ENCODE results near the gene SH3RF3.
"Not testable (repeated sequence)": the region's sequence is repeated elsewhere in the genome, so short reads cannot be mapped to it uniquely, and the experiment has no call there.

The SH3RF3 gene

DNA sequence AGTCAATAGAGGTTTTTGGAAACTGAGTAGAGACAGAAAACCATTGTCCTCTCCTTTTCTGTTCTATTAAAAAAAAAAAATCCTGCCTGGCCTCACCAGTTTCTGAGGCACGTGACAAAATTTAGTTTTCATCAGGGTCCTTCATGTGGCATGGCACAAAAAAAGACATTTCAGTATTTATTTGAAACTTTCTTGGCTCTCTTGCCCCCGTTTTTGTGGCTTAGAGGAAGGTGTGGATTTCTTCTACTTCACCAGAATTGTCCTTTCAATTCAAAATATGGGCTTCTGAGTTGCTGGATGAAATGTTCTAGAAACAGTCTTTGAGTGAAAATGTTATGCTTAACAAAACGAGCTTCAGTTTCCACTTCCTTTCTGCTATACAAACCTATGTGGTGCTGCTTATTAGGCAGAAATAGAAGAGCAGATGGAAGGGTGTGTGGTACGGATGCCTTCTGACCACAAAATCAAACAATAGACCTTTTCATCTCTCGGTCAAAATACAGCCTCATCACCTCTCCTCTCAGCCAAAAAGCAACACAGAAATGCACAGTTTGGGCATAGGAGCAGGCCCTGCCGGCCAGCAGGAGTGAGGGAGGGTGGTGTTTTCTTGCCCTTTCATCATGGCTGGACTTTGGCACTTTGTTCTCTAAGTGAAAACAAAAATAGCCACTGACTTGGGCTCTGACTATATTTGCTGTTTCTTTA lies 89.2 kb downstream of the SH3RF3 start:
- Histone ChIP-seq H3K36me3 (ENCODE audit: low read depth) (no peaks in the 10 kb centered on the region), H3K4me3 (ENCODE audit: severe bottlenecking) (no peak overlapping the region), H3K27me3 (ENCODE audit: insufficient read depth, poor library complexity, severe bottlenecking) (no peaks in the 10 kb centered on the region), H3K9me3 (ENCODE audit: severe bottlenecking) (no peaks in the 10 kb centered on the region), H3K27ac (ENCODE audit: poor library complexity, severe bottlenecking) (no peak overlapping the region), H3K4me1 (ENCODE audit: insufficient read depth, poor library complexity, severe bottlenecking) (peaks cover 11% of the 10 kb centered on the region)
- TF ChIP-seq, protein P1, sequence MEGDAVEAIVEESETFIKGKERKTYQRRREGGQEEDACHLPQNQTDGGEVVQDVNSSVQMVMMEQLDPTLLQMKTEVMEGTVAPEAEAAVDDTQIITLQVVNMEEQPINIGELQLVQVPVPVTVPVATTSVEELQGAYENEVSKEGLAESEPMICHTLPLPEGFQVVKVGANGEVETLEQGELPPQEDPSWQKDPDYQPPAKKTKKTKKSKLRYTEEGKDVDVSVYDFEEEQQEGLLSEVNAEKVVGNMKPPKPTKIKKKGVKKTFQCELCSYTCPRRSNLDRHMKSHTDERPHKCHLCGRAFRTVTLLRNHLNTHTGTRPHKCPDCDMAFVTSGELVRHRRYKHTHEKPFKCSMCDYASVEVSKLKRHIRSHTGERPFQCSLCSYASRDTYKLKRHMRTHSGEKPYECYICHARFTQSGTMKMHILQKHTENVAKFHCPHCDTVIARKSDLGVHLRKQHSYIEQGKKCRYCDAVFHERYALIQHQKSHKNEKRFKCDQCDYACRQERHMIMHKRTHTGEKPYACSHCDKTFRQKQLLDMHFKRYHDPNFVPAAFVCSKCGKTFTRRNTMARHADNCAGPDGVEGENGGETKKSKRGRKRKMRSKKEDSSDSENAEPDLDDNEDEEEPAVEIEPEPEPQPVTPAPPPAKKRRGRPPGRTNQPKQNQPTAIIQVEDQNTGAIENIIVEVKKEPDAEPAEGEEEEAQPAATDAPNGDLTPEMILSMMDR (IDR thresholded peaks at IDR 0.05; ENCODE audit: poor library complexity, severe bottlenecking) = no peak
- ATAC-seq (ENCODE audit: low read depth) (no peak), DNase-seq (ENCODE audit: low spot score) (no peak)

DNA sequence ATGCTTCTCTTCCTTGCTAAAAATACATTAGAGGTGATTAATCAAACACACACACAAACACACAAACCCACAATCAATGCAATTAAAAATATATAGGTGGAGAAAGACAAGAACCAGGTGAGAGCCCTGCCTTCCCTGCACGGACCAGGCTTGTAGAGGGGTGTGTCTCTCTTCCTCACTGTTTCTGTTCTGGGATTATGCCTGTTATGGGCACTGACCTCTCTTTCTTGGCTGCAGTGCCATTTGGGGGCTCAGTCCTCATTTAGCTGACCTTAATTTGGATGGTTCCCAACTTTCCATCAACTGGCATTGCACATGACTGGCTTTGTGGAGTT lies 89.8 kb downstream of the SH3RF3 start:
- TF ChIP-seq, protein P1 (IDR thresholded peaks at IDR 0.05; ENCODE audit: poor library complexity, severe bottlenecking) = no peak
- no peak for ATAC-seq (ENCODE audit: low read depth)

DNA sequence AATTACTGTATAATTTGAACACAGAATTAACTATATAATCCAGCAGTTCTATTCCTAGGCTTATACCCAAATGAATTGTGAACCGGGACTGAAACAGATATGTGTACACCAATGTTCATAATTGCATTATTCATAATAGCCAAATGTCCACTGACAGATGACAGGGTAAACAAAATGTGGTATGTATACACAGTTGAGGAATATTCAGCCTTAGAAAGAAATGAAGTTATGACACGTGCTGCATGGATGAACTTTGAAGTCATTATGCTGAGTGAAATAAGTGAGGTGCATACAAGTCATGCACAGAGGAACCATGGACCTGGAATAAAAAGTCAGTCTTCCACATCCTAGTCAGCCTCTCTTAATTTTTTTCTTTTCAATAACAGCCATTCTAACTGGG lies 91.9 kb downstream of the SH3RF3 start:
- no peak overlapping the region for H3K27ac ChIP-seq (ENCODE audit: poor library complexity, severe bottlenecking)
- ATAC-seq (ENCODE audit: low read depth) = no peak
- TF ChIP-seq, protein P1 (IDR thresholded peaks at IDR 0.05; ENCODE audit: poor library complexity, severe bottlenecking) = no peak

More for the DNA sequence above, 89.8 kb downstream of the SH3RF3 start:
- H3K36me3 ChIP-seq (ENCODE audit: low read depth) = no peaks in the 10 kb centered on the region
- no peak overlapping the region for H3K27ac ChIP-seq (ENCODE audit: poor library complexity, severe bottlenecking)
- no peaks in the 10 kb centered on the region for H3K9me3 ChIP-seq (ENCODE audit: severe bottlenecking)
- DNase-seq (ENCODE audit: low spot score) = no peak
- no peaks in the 10 kb centered on the region for H3K27me3 ChIP-seq (ENCODE audit: insufficient read depth, poor library complexity, severe bottlenecking)
- no peak overlapping the region for H3K4me3 ChIP-seq (ENCODE audit: severe bottlenecking)
- peaks cover 6% of the 10 kb centered on the region for H3K4me1 ChIP-seq (ENCODE audit: insufficient read depth, poor library complexity, severe bottlenecking)

GRCh38 chr2:109221316-109221715 lies 92.3 kb downstream of the SH3RF3 start:
- H3K4me3 ChIP-seq (ENCODE audit: severe bottlenecking); ATAC-seq (ENCODE audit: low read depth); H3K4me1 ChIP-seq (ENCODE audit: insufficient read depth, poor library complexity, severe bottlenecking); DNase-seq (ENCODE audit: low spot score); H3K27me3 ChIP-seq (ENCODE audit: insufficient read depth, poor library complexity, severe bottlenecking); H3K36me3 ChIP-seq (ENCODE audit: low read depth); H3K9me3 ChIP-seq (ENCODE audit: severe bottlenecking); H3K27ac ChIP-seq (ENCODE audit: poor library complexity, severe bottlenecking): not testable (repeated sequence)

More for the DNA sequence above, 91.9 kb downstream of the SH3RF3 start:
- Histone ChIP-seq H3K4me3 (ENCODE audit: severe bottlenecking) (no peak overlapping the region), H3K27me3 (ENCODE audit: insufficient read depth, poor library complexity, severe bottlenecking) (no peaks in the 10 kb centered on the region), H3K9me3 (ENCODE audit: severe bottlenecking) (no peaks in the 10 kb centered on the region), H3K36me3 (ENCODE audit: low read depth) (no peaks in the 10 kb centered on the region), H3K4me1 (ENCODE audit: insufficient read depth, poor library complexity, severe bottlenecking) (no peaks in the 10 kb centered on the region)
- DNase-seq (ENCODE audit: low spot score) = no peak

DNA sequence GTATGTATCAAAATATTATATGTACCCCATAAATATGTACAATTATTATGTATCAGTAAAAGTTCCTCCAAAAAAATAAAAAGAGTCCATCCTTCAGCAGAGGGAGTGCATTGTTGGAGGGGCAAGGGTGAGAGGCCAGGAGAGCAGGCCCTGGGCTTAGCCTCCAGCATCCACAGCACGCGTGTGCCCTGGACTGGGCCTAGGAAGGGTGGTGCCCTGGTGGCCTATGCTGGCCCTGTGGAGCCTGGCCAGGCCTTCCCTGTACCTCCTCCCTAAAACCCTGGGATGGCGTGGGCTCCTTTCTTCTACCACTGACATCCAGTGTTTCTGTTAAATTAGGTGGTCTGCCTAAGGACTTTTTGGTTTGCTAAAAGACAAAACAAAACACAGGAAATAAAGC lies 93.4 kb downstream of the SH3RF3 start:
- TF ChIP-seq, protein P1 (IDR thresholded peaks at IDR 0.05; ENCODE audit: poor library complexity, severe bottlenecking) = no peak
- Histone ChIP-seq H3K27me3 (ENCODE audit: insufficient read depth, poor library complexity, severe bottlenecking) (no peaks in the 10 kb centered on the region), H3K36me3 (ENCODE audit: low read depth) (no peaks in the 10 kb centered on the region), H3K9me3 (ENCODE audit: severe bottlenecking) (no peaks in the 10 kb centered on the region), H3K4me1 (ENCODE audit: insufficient read depth, poor library complexity, severe bottlenecking) (no peaks in the 10 kb centered on the region), H3K27ac (ENCODE audit: poor library complexity, severe bottlenecking) (no peak overlapping the region), H3K4me3 (ENCODE audit: severe bottlenecking) (no peak overlapping the region)
- DNase-seq (ENCODE audit: low spot score) = no peak
- no peak for ATAC-seq (ENCODE audit: low read depth)

All from RWPE2 (cell line).